Nephron progenitor cell (in vitro differentiated cells): ENCODE data around the gene ACAD9.

Experiments used
- DNase-seq: peaks from one replicate; pipeline ENCODE4 v3.0.0; 2021
- H3K27ac Mint-ChIP-seq: 2 replicates; pipeline ENCODE4 v1.8.0; 2021; ENCODE audit warnings: mild to moderate bottlenecking, moderate library complexity, mixed read lengths
- H3K27me3 Mint-ChIP-seq: 2 replicates; pipeline ENCODE4 v1.8.0; 2021; ENCODE audit warnings: mild to moderate bottlenecking, low read depth, mixed read lengths; ENCODE audit not compliant: poor library complexity
- H3K36me3 Mint-ChIP-seq: 2 replicates; pipeline ENCODE4 v1.8.0; 2021; ENCODE audit warnings: low read depth, mixed read lengths
- H3K4me1 Mint-ChIP-seq: 2 replicates; pipeline ENCODE4 v1.8.0; 2021; ENCODE audit warnings: mixed read lengths
- H3K4me3 Mint-ChIP-seq: 2 replicates; pipeline ENCODE4 v1.8.0; 2021; ENCODE audit warnings: mild to moderate bottlenecking, moderate library complexity, mixed read lengths
- H3K9me3 Mint-ChIP-seq: 2 replicates; pipeline ENCODE4 v1.8.0; 2021; ENCODE audit warnings: mild to moderate bottlenecking, moderate library complexity, mixed read lengths
- CTCF ChIP-seq: fragments of 200-600 bp; sonication (generic); IDR thresholded peaks from 2 replicates; pipeline ENCODE4 v1.5.0; 2021; ENCODE audit warnings: antibody characterized with exemption

ACAD9 gene

GRCh38 chr3:128849911-128850455 is 29.4 kb upstream of the ACAD9 start:
- H3K27ac Mint-ChIP-seq: no peak overlapping the region
- H3K4me1 Mint-ChIP-seq: peaks cover 16% of the 10 kb centered on the region
- peaks cover 8% of the 10 kb centered on the region for H3K27me3 Mint-ChIP-seq
- H3K36me3 Mint-ChIP-seq: peaks cover under 1% of the 10 kb centered on the region
- DNase-seq: no peak
- peaks cover 24% of the 10 kb centered on the region for H3K9me3 Mint-ChIP-seq
- TF ChIP-seq CTCF: no peak
- no peak overlapping the region for H3K4me3 Mint-ChIP-seq

DNA sequence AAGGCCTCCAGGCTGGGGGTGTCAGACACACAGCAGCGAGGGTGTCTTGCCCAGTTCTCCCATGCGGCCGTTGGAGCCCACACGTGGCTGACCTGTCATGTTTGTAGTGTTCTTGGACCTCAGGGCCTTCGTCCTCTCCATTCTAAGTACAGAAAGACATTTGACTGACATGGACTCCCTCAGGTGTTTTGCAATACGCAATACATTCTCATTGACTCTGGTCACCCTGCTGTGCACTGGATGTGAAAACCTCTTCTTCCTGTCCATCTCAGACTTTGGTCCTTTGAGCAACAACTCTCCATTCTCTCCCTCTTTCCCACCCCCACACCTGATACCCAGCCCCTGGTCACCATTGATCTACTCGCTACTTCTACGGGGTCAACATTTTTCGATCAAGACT is 28.9 kb upstream of the ACAD9 start:
- Mint-ChIP-seq H3K4me3 (no peak overlapping the region), H3K4me1 (peaks cover 10% of the 10 kb centered on the region), H3K36me3 (peaks cover 6% of the 10 kb centered on the region), H3K27me3 (peaks cover 8% of the 10 kb centered on the region), H3K27ac (no peak overlapping the region), H3K9me3 (peaks cover 29% of the 10 kb centered on the region)
- no peak for TF ChIP-seq CTCF
- DNase-seq: no peak

DNA sequence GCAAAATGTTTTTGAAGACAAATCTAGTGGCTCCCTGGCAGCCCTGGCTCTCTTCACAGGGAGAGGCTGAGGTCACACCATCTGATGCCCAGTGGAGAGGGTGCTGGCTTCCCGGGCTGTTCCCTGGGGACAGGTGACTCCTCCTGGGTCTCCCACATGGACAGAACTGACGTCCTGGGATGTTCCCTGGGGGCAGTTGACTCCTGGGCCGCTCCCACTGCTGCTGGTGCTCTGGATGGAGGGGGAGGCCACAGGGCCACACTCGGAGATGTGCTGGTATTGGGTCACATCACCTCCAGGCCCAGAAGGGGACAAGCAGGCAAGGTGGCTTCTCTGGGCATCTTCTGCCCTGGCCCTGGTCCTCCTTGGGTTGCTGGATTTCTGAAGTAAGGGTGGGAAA is 27.8 kb upstream of the ACAD9 start:
- Mint-ChIP-seq H3K4me3 (no peak overlapping the region), H3K36me3 (peaks cover 7% of the 10 kb centered on the region), H3K27me3 (peaks cover 3% of the 10 kb centered on the region), H3K27ac (no peak overlapping the region), H3K4me1 (peaks cover 4% of the 10 kb centered on the region), H3K9me3 (peaks cover 40% of the 10 kb centered on the region)
- no peak for TF ChIP-seq CTCF
- DNase-seq: no peak

- DNase-seq: no peak
- H3K27me3 Mint-ChIP-seq: peaks cover 3% of the 10 kb centered on the region
- no peak overlapping the region for H3K4me3 Mint-ChIP-seq
- no peak for TF ChIP-seq CTCF
- H3K4me1 Mint-ChIP-seq: peaks cover 4% of the 10 kb centered on the region
- H3K36me3 Mint-ChIP-seq: peaks cover 20% of the 10 kb centered on the region
- H3K27ac Mint-ChIP-seq: no peak overlapping the region
- H3K9me3 Mint-ChIP-seq: peaks cover 62% of the 10 kb centered on the region
Observed at GRCh38 chr3:128853826-128854225, 25.6 kb upstream of the ACAD9 start.

- TF ChIP-seq CTCF: no peak
- Mint-ChIP-seq H3K36me3 (peaks cover 24% of the 10 kb centered on the region), H3K9me3 (peaks cover 69% of the 10 kb centered on the region), H3K27ac (no peak overlapping the region), H3K4me3 (no peak overlapping the region), H3K4me1 (peaks cover 4% of the 10 kb centered on the region), H3K27me3 (peaks cover 3% of the 10 kb centered on the region)
- DNase-seq: no peak
Observed at GRCh38 chr3:128854475-128854874, 24.9 kb upstream of the ACAD9 start.

GRCh38 chr3:128855569-128855968 is 23.9 kb upstream of the ACAD9 start:
- Mint-ChIP-seq H3K27me3 (peaks cover 3% of the 10 kb centered on the region), H3K36me3 (peaks cover 33% of the 10 kb centered on the region), H3K27ac (no peak overlapping the region), H3K4me1 (peaks cover 3% of the 10 kb centered on the region), H3K9me3 (peaks cover 80% of the 10 kb centered on the region), H3K4me3 (no peak overlapping the region)
- no peak for DNase-seq
- no peak for TF ChIP-seq CTCF
